COLO829 (cell line): ENCODE measurements around the gene MYO1H.
"Not testable (repeated sequence)": the region's sequence is repeated elsewhere in the genome, so short reads cannot be mapped to it uniquely, and the experiment has no call there.

Experiments used
- DNase-seq: peaks from one replicate; pipeline ENCODE4 v3.0.0; 2012; ENCODE audit warnings: low spot score

The MYO1H gene, protein sequence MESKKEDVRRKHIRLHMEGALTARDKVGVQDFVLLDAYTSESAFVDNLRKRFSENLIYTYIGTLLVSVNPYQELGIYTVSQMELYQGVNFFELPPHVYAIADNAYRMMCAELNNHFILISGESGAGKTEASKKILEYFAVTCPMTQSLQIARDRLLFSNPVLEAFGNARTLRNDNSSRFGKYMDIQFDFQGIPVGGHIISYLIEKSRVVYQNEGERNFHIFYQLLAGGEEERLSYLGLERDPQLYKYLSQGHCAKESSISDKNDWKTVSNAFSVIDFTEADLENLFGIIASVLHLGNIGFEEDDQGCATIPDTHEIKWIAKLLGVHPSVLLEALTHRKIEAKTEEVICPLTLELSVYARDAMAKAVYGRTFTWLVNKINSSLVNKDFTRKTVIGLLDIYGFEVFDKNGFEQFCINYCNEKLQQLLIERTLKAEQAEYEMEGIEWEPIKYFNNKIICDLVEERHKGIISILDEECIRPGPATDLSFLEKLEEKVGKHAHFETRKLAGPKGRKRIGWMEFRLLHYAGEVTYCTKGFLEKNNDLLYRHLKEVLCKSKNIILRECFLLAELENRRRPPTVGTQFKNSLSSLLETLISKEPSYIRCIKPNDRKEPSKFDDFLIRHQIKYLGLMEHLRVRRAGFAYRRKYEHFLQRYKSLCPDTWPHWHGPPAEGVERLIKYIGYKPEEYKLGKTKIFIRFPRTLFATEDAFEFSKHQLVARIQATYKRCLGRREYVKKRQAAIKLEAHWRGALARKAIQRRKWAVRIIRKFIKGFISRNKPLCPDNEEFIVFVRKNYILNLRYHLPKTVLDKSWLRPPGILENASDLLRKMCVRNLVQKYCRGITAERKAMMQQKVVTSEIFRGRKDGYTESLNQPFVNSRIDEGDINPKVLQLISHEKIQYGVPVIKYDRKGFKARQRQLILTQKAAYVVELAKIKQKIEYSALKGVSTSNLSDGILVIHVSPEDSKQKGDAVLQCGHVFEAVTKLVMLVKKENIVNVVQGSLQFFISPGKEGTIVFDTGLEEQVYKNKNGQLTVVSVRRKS

DNA sequence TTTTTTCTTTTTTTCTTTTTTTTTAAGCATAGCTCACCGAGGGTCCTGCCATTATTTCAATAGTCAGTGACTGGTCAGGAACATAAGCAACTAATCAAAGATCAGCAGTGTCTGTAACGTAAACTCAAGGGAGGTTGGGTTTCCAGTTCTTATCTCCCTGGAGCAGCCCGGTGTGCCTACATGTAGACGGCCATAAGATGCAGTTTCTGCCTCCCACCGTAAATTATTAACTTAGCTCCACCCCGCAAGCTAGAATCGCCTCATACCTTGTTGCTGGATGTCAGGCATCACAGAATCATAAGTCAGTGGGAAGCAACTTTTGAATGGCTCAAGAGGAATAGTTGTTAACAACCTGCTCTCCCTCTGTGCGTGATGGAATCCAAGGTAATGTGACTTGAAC, at the start of gene MYO1H:
Gene MYO1H (plus strand): TSS at position 312 of the 400 bp plus-strand sequence. CDS start 61 bp downstream, at position 373.
- DNase-seq = no peak

DNA sequence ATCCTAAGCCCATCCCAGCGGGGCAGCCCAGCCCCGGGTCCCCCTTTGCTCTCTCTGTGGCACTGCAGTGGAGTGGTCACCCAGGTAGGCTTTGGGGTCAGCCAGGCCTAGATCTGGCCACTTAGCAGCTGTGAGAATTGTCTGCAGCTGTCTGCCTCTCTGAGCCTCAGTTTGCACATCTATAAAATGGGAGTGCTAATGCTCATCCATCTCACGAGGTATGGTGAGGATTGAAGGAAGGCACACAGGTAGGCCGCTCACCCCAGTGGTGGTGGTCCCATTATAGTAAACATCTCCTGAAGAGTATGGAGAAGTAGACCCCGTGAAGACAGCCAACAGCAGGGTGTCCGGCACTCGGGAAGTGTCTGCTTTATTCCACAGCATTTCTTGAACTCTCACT, 47.9 kb upstream of the MYO1H start:
- no peak for DNase-seq

GRCh38 chr12:109301643-109302168, 46.0 kb upstream of the MYO1H start:
- no peak for DNase-seq

- no peak for DNase-seq
Measured at GRCh38 chr12:109302358-109302757, 45.3 kb upstream of the MYO1H start.

GRCh38 chr12:109302770-109303169, 44.9 kb upstream of the MYO1H start:
- no peak for DNase-seq

GRCh38 chr12:109304485-109304884, 43.2 kb upstream of the MYO1H start:
- DNase-seq = no peak

- no peak for DNase-seq
Measured at GRCh38 chr12:109305547-109305946, 42.2 kb upstream of the MYO1H start.

GRCh38 chr12:109307051-109307450, 40.6 kb upstream of the MYO1H start:
- DNase-seq = no peak

- no peak for DNase-seq
Measured at GRCh38 chr12:109308534-109309380, 38.9 kb upstream of the MYO1H start, which contains the start of gene FOXN4. Gene FOXN4 (minus strand): TSS chr12:109309284. CDS start chr12:109308321, 963 bp downstream.

GRCh38 chr12:109309381-109310246, 38.1 kb upstream of the MYO1H start:
- no peak for DNase-seq

- no peak for DNase-seq
Measured at GRCh38 chr12:109310247-109311125, 37.2 kb upstream of the MYO1H start.

GRCh38 chr12:109321294-109321693, 26.4 kb upstream of the MYO1H start:
- DNase-seq = not testable (repeated sequence)

GRCh38 chr12:109329003-109329402, 18.7 kb upstream of the MYO1H start:
- DNase-seq = no peak

DNA sequence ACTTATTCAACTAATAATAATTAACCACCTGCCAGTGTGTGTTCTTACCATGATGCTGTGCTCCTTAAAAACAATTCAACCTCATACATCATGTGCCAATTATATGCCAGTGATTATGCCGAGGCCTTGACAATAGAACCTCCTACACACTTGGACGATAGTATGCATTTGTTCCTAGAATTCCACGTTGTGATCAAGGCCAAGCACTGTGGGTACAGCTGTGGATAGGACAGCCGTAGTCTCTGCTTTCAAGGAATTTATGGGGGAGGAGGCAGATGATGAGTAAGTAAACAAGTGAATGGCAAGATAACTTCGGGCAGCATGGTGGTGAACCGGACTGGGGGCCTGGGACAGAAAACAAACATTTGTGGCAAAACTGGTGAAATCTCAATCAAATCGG, 18.0 kb upstream of the MYO1H start:
- DNase-seq = no peak

DNA sequence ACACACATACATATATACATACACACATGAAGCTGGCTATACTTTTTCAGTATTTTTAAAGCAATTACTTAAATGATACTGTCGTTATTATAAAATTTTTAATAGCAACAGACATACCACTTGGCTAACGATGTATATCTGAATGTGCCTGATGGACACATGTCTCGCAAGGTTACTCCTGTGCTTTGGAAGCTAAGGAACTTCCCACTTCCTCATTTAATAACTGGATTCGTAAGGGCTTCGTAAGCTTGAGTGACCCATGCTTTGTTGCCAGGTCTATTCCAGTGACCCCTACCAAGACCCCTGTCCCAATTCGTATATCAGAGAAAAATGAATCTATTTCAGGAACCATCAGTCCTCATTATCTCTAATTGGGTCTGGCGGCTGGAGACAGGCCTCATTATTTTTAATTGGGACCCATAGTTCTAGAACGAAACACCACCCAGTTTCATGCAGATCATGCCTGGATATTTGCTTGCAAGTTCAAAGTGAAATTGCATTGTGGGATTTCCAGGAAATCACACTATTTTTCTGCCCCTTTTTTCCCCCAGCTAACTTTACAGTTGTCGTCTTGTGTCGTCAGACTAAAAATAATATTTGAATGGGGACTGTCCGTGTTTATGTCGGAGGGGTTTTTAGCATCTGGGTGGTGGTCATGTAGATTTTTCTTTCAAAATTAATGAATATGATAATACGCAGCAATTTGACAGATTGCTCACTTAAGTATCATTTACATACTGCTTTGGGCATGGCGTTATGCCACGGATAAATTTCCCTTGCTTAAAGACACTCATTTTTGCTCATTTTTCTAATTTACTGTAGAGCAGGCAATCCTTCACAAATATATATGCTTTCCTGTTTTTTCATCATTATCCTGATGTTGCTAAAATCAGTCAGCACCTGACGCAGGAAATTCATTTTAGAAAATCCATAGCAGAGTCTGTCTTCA, 17.1 kb upstream of the MYO1H start:
- no peak for DNase-seq

DNA sequence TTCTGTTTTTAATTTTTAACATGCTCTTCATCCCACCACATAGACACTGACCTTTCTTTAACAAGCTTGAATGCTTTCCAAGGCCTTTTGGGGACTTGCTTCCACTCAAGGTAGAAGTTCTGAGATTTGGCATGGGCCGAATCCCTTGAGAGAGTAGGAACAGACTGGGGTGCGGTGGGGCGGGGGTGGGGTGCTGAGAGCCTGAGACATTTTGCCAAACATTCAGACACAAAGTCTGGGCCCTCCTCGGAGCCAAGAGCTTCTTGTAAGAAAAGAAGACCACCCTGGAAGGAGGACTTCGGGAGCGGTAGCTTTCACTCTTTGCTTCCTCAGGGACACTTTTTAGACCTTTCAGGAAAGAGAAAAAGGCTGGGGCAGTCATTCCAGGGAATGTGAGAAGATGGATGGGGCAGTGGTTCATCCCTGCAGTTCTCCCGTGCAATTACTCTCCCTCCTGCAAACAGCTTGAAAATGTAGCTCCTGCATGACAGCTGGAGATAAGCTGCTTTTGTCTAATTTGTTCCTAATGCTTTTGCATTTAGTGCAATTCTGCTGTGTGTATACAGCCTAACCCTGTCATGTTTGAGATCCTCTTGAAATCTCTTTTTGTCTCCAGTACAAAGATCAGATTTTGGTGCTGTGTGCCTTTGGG, 16.3 kb upstream of the MYO1H start:
- DNase-seq = no peak

DNA sequence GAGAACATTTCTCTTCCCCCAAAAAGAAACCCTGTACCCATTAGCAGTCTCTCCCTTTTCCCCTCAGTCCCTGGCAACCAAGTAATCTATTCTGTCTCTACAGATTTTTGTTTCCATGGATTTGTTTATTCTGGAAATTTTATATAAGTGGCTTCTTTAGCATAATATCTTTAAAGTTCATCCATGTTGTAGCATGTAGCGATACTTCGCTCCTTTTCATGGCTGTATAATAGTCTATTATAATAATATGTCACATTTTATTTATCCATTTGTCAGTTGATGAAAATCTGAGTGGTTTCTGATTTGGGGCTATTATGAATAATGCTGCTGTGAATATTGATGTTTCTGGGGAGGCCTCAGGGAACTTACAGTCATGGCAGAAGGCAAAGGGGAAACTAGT, 12.8 kb upstream of the MYO1H start:
- DNase-seq = no peak

- no peak for DNase-seq
Measured at GRCh38 chr12:109336593-109336992, 11.1 kb upstream of the MYO1H start.
